Left lobe of liver (tissue), 2 donors: ENCODE data around the gene NUP85. TPM values are rescaled to one million over a fixed set of nuclear protein-coding genes. Genes with fewer than 3 reads are reported as not detected.
"Not testable (repeated sequence)": the region's sequence is repeated elsewhere in the genome, so short reads cannot be mapped to it uniquely, and the experiment has no call there.

ENCODE experiments used
- ATAC-seq: fragments of 200-7000 bp; cut with Tn5 transposase; one replicate; pipeline ENCODE4 v1.9.1; 2020; ENCODE audit warnings: mild to moderate bottlenecking, moderate library complexity
- DNase-seq: peaks from one replicate; pipeline ENCODE4 v3.0.0-alpha.2; 2020; ENCODE audit warnings: low spot score
- total RNA-seq: library from RNA; stranded (reverse); gene quantifications from one replicate; pipeline ENCODE4 v1.2.1, GENCODE V29; 2021
- donor health status: DM: no; HTN: no; CAD: no; lungs with moderate emphysema.
- donor health status: DM: no; HTN: yes; CAD: no.

The NUP85 gene
- total RNA-seq, 1 donor from 2014 or later = 33.8 TPM

DNA sequence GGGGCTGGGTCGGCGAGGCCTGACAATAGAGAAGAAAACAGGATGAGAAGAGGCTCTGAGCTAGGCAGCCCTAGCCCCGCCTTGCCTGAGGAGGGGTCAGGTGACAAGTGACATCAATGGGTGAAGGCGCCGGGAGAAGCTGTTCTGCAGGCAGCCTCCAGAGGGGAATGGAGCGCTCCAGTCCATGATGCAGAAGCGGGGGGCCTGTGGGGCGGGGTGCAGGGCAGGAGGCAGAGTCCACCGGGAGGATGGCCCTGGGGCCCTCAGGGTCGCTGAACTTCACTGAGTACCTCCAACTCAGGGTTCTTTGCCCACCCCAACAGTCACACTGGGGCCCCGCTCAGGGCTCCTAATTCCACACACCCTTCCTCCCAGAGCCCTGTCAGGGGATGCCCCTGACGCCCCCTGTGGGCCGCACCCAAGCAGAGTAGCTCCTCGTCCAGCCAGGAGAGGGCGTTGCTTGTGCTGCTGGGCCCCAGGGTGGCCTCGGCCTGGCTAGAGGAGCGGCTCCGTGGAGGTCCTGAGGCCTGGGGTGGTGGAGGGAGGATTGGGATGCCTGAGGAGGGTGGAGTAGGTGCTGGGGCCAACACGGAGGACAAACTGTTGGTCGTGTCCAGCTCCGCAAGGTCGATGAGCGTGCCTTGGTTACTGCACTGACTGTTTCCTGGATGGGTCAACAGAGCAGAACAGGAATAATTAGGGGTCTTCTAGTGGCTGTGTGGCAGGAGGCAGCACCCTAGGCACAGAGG, 35.1 kb downstream of the NUP85 start:
- DNase-seq = no peak
- peak; percentile 25 for ATAC-seq

DNA sequence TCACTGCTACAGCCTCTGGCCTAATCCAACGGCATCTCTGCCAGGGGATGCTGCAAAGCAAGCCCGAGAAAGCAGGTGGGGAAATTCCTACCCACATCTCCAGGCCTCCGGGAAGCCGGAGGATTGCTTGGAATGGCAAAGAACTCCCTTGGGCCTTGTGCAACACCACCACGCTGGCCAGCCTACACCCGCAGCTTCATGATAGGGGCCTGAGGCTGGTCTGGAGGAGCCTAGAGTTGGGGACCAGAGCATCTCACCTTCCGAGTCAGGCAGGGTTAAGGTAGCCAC, 35.6 kb downstream of the NUP85 start:
- DNase-seq (no peak), ATAC-seq (no peak)

DNA sequence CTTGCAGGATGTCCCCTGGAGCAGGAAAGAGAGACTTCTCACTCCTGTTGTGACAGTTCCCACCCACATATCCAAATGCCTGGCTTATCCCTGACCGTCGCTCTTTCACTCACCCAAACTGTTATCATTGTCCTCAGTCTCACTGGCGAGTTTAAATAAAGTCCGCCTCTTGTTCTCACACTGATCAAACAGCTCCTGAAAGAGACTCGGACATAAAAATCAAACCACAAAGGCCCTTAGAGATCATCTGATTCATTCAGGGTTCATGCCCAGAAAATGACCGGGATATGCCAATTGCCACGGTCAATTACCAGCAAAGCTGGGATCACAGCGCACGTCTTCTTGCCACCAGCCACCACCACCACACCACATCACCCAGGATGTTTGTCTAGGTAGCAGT, 36.0 kb downstream of the NUP85 start:
- ATAC-seq (no peak), DNase-seq (no peak)

DNA sequence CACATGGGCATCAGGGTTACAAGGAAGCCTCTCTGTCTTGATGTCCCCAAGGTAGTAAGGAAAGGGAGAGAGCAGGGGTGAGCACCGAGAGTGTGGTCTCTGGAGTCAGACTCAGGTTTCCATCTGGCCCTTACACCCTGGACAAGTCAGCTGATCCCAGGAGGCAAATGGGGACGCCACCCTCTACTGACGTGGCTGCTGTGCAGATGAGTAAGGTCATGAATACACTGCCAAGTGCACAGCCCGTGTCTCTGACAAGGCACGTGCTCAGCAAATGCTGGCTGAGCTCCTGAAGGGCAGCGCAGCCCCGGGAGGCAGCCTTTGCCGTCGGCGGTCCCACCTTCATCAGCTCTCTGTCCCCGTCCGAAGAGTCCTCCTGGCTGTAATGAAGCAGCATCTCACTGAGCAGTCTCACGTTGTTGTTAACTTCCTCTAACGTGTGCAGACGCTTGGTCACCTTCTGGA, 36.5 kb downstream of the NUP85 start:
- DNase-seq (no peak), ATAC-seq (no peak)

DNA sequence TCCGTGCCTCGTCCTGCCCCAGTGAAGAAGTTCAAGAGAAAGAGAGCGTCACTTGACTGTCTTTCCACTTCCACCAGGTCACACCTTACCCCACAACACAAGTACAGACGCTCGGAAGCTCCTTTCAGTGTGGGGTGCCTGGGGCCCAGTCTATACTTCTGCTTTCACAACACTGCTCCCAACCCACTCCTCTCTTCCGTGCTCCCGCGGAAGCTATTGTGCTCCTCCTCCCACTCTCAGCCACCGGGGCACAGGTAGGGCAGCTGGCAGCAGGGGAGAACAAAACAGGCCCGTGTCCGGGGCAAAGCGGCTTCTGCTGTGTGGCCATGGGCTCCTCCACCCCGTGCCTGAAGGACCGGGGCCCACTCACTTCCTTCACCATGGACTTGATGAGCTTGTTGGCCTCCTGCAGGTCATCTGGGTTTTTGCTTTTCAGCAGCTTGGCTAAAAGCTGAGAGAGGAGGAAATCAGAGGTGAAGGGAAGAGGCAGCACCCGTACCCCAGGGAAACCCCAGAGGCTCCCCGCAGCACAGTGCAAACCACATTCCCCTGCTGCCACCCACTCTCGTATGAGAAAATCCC, 37.1 kb downstream of the NUP85 start:
- no peak for ATAC-seq
- no peak for DNase-seq

DNA sequence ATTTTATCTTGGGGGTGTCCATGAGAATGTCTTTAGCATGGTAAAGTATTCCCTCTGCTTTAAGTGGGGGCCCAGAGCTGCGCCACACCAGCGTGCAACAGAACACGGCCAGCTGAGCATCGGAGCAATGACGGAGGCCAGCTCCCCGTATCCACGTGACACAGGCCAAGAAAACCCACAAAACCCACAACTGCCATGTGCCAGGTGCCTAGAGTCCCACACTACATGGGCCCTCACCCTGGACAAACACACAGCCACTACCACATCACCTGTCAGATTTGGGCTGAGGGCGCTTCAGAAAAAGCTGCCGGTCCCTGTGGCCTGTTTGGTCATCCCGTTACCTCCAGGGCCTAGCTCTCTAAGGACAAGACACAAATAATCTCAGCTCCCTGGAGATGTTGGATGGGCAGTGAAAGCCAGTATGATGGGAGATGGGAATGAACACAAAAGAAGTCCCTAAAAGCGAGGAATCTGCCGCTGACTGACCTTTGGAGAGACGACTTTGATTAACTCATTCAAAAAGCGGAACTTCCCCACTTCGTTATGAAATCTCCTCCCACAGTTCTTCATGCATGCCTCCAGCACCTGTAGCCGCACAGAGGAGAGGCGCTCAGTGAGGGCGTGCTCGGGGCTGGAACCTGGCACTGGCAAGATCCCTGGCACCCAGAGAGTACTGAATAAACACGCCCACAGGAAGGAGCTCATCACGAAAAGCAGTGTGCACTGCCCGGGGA, 38.8 kb downstream of the NUP85 start:
- DNase-seq (no peak), ATAC-seq (peak; percentile 54)

DNA sequence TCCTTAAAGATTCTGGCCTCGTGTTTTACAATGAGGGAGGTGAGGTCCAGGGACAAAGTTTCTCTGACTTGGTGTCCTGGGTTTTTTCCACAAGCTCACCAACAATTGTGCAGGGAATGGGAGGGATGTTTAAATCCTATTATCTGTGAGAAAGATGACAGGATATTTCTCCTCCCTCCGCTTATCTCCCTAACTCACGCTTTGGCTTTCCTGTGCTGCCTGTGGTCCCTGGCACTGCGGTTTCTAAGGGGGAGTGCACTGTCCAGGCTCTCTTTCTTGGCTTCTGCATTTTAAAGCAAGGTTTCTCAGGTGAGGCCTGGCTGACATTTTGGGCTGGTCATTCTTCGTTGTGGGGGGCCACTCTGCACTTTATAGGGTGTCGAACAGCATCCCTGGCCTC, 39.5 kb downstream of the NUP85 start:
- DNase-seq (no peak), ATAC-seq (no peak)

DNA sequence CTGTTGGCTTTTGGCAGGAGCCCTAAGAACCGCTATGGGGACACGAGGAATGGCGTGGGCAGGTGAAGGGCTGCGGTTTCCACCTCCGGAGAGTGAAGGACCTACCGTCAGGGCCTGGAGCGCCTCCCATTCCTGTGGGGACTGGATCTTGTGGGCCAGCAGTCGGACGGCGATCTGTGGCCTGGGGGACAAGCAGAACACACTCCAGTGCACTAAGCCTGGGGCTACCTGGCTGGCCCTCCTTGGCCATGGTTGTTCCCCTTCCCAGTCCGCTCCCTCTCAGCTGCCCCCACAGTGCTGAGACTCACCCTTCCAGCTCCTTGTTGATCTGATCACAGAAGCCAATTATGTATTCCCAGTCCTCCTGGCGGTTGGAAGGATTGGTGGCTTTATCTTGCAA, 40.9 kb downstream of the NUP85 start:
- ATAC-seq = no peak
- no peak for DNase-seq

DNA sequence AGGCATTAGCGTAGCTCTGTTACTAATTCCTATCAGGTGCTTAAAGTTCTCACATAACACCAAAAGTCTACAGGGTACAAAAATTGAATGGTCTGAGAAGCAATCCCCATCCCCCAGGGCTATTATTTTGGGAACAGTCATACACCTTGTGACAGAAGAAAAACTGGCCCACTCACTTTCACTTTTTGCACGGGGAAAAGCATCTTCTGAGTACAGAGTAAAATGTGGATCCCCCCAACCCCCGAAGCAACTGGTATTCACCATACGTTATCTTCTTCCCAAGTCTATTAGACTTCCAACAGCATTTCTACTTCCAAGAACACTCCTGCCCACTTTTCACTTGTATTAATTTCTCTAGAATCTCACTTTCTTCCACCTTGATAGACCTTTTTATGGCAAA, 44.1 kb downstream of the NUP85 start:
- ATAC-seq = no peak

DNA sequence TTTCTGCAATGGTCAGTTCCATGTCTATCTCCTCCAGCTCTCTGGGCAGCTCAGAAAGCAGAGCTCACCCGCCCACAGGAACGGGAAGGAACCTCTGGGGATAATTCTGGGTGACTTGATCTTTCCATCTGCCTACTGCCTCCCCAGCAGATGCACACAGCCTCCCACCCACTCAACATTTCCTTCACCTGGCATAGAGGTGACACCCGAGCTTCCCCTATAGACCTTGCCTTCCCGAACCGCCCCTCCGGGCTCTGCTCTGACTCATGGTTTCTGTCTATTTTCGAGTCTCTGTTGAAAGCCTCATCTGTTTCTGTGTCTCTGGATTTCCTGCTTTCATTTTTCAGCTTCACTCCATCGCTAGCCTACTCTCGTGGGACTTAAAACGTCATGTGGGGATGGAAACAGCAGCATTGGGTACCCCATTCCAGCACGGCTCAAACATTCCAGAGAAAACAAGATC, 44.6 kb downstream of the NUP85 start:
- no peak for DNase-seq
- ATAC-seq = no peak

More for the DNA sequence above, 44.1 kb downstream of the NUP85 start:
- no peak for DNase-seq

DNA sequence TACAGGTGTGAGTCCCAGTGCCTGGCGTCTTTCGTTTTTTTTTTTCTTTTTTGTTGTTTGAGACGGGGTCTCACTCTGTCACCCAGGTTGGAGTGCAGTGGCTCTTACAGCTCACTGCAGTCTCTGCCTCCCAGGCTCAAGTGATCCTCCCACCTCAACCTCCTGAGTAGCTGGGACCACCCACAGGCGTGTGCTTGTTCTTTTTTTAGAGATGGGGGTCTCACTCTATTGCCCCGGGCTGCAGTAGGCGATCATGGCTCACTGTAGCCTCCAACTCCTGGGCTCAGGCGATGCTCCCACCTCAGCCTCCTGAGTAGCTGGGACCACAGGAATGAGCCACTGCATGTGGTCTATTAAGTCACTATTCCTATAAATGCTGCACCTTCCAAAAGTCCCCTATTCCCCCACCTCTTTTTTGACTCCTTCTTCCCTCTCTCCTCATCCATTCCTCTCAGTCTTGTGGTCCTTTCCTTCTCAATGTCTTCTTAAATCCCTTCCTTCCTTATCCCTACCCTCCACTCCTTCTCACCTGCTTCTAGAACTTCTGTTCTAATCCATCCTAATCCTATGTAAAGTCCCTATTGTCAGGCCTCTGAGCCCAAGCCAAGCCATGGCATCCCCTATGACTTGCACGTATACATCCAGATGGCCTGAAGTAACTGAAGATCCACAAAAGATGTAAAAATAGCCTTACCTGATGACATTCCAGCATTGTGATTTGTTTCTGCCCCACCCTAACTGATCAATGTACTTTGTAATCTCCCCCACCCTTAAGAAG, 46.7 kb downstream of the NUP85 start:
- DNase-seq = no peak
- no peak for ATAC-seq

DNA sequence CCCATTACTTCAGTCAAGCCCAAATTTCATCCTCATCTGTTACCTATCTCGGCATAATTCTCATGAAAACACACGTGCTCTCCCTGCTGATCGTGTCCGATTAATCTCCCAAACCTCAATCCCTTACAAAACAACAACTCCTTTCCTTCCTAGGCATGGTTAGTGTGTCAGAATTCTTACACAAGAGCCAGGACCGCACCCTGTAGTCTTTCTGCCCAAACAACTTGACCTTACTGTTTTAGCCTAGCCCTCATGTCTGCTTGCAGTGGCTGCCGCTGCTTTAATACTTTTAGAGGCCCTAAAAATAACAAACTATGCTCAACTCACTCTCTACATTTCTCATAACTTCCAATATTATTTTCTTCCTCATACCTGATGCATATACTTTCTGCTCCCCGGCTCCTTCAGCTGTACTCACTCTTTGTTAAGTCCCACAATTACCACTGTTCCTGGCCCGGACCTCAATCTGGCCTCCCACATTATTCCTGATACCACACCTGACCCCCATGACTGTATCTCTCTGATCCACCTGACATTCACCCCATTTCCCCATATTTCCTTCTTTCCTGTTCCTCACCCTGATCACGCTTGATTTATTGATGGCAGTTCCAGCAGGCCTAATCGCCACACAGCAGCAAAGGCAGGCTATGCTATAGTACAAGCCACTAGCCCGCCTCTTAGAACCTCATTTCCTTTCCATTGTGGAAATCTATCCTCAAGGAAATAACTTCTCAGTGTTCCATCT, 50.6 kb downstream of the NUP85 start:
- not testable (repeated sequence) for ATAC-seq, DNase-seq

DNA sequence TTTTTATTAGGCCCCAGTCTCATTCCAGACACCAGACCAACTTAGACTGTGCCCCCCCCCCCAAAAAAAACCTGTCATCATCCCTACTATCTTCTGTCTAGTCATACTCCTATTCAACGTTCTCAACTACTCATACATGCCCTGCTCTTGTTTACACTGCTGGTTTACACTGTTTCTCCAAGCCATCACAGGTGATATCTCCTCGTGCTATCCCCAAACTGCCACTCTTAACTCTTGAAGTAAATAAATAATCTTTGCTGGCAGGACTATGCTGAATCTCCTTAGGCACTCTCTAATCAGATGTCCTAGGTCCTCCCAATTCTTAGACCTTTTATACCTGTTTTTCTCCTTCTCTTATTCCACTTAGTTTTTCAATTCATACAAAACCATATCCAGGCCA, 51.7 kb downstream of the NUP85 start:
- not testable (repeated sequence) for DNase-seq, ATAC-seq

DNA sequence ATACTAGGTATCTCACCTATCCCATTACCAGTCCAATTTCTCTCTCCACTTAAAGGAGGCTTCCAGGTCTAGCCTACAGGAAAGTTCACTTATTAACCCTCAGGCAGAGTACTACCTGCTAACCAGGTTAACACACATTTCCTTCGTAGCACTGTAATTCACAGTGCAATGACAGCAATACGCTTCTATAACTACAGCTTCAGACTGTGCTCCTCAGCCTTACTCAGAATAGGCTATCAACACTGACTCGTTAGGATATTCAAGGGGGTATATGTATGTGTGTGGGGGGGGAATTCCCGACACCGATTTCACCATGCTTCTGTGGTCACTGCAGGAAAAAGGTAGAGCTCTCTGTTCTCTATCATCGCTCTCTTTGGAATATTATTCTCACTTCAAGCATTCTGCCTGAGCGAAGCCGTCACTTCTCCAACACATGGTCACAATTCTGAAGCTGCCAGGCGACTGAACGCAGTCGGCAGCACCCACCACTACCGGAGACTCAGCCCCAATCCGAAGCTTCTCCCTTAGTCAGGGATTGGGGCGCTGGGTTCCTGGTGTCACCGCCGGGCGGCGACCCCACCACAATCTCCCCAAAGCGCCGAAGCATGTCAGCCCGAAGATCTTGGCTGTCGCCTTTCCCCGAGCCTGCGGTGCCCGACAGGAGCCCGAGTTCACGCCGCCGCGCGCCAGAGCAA, 55.3 kb downstream of the NUP85 start:
- ATAC-seq = no peak
- DNase-seq = no peak

DNA sequence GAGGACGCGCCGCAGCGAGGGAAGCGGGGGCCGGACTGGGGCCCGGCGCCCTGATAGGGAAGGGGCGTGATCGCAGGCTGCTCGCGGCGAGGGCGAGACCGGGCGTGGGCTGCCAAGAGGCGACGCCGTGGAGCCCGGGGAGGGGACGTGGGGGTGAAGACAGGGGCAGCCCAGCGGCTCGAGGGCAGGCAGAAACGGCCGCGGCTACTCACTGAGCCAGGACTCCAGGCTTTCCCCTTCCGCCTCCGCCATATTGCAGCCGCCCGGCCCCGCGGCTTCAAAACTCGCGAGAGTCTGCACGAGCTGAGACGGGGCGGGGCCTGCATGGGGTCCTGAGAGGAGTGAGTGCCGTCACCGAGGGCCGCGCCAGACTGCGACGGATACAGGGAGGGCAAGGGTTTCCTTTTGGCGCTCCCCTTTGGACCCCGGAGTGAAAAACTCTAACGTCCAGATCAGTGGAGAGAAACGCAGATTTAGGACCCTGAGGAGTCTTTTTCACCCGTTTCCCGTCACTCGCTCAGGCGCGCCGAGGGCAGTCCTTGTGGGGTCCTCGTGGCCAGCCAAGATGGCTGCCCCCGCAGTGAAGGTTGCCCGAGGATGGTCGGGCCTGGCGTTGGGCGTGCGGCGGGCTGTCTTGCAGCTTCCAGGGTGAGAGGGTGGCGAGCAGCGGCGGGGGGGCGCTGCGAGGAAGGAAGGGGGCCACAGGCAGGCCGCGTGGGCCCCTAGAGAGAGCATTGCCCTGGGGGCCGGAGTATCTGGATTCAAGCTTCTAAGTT, 56.0 kb downstream of the NUP85 start, which contains the start of the genes GGA3 and MRPS7:
Gene GGA3, minus strand, starts transcription at position 271 of the 776 bp plus-strand sequence. Its CDS starts 19 bp downstream, at position 252.
Gene MRPS7, plus strand, starts transcription at position 544 of the 776 bp plus-strand sequence. Its CDS starts 22 bp downstream, at position 566.
- DNase-seq (peak; percentile 96), ATAC-seq (peak; percentile 97)

DNA sequence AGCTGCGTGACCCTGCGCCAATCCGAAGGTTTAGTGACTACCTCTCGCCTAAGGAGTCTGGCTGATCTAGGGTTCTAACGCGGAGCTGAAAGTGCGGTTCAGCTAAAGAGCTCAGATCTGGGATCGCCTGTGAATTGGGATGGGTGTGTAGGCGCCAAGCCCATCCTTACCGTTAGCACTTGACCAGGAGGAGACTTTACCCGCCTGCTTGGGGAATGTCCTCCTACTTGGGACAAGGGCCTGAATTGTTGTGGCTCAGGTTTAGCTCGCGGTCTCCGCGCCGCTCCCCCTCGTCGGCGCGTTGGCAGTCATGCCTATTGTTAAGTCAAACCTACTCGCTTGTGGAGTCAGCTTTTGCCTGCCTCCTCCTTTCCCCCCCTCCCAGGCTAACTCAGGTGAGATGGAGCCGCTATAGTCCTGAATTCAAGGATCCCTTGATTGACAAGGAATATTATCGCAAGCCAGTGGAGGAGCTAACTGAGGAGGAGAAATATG, 56.7 kb downstream of the NUP85 start:
- ATAC-seq = peak; percentile 12
- DNase-seq = no peak

DNA sequence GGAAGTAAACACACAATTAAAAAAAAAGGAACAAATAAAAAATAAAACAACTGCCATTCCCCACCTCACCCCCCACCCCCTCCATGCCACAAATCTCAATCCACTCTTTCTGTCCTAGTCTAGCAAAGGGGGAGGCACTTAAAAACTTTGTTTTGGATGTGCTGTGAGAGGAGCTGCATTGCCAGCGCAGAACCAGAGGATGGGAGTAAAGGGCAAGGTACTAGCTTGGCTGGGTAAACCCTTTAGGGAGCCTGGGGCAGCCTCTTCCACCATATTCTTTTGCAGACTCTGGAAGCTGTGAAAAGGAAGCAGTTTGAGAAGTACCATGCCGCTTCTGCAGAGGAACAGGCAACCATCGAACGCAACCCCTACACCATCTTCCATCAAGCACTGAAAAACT, 57.6 kb downstream of the NUP85 start:
- ATAC-seq (no peak), DNase-seq (no peak)

DNA sequence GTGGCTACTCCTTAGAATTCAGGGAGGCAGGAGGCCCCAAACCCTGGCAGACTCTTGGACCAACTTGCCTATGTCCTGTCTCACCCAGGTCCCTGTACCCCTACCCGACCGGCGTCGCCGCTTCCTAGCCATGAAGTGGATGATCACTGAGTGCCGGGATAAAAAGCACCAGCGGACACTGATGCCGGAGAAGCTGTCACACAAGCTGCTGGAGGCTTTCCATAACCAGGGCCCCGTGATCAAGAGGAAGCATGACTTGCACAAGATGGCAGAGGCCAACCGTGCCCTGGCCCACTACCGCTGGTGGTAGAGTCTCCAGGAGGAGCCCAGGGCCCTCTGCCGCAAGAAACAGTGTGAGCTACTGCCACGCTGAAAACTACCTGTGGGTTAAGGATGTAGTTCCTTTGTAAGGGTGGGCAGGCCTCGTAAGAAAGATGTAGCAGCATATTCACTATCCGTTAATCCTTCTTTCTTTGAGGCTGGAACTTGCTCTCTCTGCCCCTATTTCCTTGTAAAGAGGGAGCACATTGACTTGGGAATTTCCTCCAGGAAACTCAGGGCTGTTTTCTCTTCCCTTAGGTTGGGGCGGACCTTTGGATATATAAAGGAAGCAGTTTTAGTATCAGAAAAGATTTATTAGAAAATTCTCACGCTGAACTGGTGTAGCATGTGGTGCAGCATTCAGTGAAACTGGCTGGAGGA, 60.3 kb downstream of the NUP85 start:
- DNase-seq (no peak), ATAC-seq (no peak)
